HL-60 (cell line): Measurements from ENCODE around the gene PBRM1.

Experiments used
- DNase-seq, 2 experiments: peaks; one replicate each; pipeline ENCODE4 v3.0.0-alpha.2; 2010 to 2020; ENCODE audit warnings: low read depth in 1 of 2, low spot score in 1 of 2
- H3K27ac ChIP-seq: fragments of 250-450 bp; sonication (Bioruptor Pico); replicated peaks from 2 replicates; pipeline ENCODE4 v1.5.1; 2020; ENCODE audit warnings: mild to moderate bottlenecking, moderate library complexity
- H3K27me3 ChIP-seq: fragments of 250-450 bp; sonication (Bioruptor Pico); 2 replicates; pipeline ENCODE4 v1.5.1; 2021; ENCODE audit warnings: mild to moderate bottlenecking, moderate library complexity; ENCODE audit not compliant: insufficient read depth, poor library complexity, severe bottlenecking
- H3K4me3 ChIP-seq: replicated peaks from 2 replicates; pipeline ENCODE4 v1.5.1; 2011; ENCODE audit warnings: mild to moderate bottlenecking, control low read depth, low read length; ENCODE audit not compliant: insufficient read depth
- GABPA ChIP-seq: IDR thresholded peaks from 2 replicates; pipeline ENCODE4 v1.6.1; 2012; ENCODE audit warnings: low read depth
- POLR2AphosphoS5 ChIP-seq: IDR thresholded peaks from 2 replicates; pipeline ENCODE4 v1.6.1; 2012; ENCODE audit warnings: low read depth
- SPI1 ChIP-seq: IDR thresholded peaks from 2 replicates; pipeline ENCODE4 v1.6.1; 2012; ENCODE audit warnings: low read depth, mild to moderate bottlenecking, borderline replicate concordance
- long read RNA-seq: library from polyadenylated mRNA; unstranded; transcript quantifications from one replicate; pipeline ENCODE4 v2.0.0, GENCODE V29; 2020
- TF ChIP-seq, protein P1 (sequence below): IDR thresholded peaks from 2 replicates; pipeline ENCODE4 v1.6.1; 2012; ENCODE audit warnings: low read depth; ENCODE audit not compliant: insufficient replicate concordance
- TF ChIP-seq, protein P2 (sequence below): IDR thresholded peaks from one replicate; pipeline ENCODE4 v1.5.1; 2011; ENCODE audit warnings: low read length, control low read depth, inconsistent platforms; ENCODE audit not compliant: insufficient read depth

Gene PBRM1
- long read RNA-seq, partial matches to known transcripts: 35 of 55 reads
- long read RNA-seq, other reads (novel, unspliced or antisense): 20 of 55 reads

DNA sequence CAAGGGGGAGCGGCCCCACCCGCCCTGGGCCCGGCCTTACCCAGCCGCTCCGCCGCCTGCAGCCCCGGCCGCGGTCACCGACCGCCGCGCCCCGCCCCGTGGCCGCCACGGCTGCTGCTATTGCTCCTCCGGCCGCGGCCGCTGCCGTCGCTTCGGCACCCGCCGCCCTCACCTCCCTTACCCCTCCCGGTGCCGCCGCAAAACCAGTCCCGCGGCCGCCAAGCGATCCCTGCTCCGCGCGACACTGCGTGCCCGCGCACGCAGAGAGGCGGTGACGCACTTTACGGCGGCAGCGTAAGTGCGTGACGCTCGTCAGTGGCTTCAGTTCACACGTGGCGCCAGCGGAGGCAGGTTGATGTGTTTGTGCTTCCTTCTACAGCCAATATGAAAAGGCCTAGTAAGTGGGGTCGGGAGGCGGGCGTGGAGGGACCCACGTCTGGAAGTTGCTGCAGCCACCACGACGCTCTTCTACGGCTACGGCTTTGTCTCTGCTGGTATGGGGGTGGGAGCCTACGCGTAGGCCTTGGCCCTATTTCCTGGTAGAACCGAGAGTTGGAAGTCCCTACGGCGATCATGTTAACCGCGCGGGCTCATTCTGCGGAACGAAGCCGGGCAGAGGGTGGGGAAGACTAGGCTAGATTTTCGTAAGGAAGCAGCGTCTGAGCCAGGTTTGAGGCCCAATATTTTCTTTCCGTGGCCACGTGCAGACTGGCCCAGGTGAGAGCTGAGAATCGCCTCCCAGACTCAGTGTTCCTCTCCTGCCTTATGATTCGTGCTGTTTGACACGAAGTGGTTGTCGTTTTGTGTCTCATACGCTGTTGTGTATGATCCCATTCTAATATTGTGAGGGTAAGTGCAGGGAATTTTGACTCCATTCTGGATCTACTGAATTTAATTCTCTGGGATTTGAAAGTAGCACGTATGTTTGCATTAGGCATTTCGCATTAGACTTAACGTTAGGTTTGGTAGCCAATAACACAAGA is at the start of gene PBRM1, which contains the start of gene GNL3:
Gene PBRM1 (minus strand): TSS at position 205 of the 983 bp plus-strand sequence.
Gene GNL3 (plus strand): TSS at position 324 of the 983 bp plus-strand sequence. CDS start 61 bp downstream, at position 385.
- TF ChIP-seq, protein P1, sequence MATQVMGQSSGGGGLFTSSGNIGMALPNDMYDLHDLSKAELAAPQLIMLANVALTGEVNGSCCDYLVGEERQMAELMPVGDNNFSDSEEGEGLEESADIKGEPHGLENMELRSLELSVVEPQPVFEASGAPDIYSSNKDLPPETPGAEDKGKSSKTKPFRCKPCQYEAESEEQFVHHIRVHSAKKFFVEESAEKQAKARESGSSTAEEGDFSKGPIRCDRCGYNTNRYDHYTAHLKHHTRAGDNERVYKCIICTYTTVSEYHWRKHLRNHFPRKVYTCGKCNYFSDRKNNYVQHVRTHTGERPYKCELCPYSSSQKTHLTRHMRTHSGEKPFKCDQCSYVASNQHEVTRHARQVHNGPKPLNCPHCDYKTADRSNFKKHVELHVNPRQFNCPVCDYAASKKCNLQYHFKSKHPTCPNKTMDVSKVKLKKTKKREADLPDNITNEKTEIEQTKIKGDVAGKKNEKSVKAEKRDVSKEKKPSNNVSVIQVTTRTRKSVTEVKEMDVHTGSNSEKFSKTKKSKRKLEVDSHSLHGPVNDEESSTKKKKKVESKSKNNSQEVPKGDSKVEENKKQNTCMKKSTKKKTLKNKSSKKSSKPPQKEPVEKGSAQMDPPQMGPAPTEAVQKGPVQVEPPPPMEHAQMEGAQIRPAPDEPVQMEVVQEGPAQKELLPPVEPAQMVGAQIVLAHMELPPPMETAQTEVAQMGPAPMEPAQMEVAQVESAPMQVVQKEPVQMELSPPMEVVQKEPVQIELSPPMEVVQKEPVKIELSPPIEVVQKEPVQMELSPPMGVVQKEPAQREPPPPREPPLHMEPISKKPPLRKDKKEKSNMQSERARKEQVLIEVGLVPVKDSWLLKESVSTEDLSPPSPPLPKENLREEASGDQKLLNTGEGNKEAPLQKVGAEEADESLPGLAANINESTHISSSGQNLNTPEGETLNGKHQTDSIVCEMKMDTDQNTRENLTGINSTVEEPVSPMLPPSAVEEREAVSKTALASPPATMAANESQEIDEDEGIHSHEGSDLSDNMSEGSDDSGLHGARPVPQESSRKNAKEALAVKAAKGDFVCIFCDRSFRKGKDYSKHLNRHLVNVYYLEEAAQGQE: peak; percentile 75
- TF ChIP-seq GABPA (no peak; the same call in 1 of the 2 replicates), POLR2AphosphoS5 (peak; percentile 93)
- no peaks in the 10 kb centered on the region for H3K27me3 ChIP-seq
- peak within 1 kb of the TSS; percentile 88 for H3K27ac ChIP-seq
- peak; percentile 93 to 95 for DNase-seq
- H3K4me3 ChIP-seq: peak within 1 kb of the TSS; percentile 69

DNA sequence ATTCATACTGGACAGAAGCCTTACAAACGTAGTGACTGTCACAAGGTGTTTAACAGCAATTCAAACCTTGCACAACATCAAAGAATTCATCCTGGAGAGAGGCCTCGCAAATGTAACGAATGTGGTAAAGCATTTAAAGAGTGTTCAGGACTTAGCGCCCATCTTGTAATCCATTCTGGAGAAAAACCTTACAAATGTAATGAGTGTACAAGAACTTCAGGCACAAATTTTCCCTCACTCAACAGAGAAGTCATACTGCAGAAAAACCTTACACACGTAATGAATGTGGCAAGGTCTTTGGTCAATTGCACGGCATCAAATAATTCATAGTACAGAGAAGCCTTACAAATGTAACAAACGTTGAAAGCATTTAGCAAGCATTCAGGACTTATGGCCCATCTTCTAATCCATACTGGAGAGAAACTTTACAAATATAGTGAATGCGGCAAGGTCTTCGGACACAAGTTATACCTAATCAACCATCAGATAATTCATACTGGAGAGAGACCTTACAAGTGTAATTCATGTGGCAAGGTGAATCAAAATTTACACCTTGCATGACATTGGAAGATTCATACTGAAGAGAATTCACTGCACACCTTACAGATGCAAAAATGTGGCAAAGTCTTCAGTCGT is 47.7 kb upstream of the PBRM1 start:
- DNase-seq: no peak
- no peaks in the 10 kb centered on the region for H3K27me3 ChIP-seq
- H3K27ac ChIP-seq: no peak overlapping the region
- H3K4me3 ChIP-seq: no peak overlapping the region
- TF ChIP-seq POLR2AphosphoS5: no peak
- TF ChIP-seq SPI1: no peak
- TF ChIP-seq, protein P1: no peak
- TF ChIP-seq, protein P2, sequence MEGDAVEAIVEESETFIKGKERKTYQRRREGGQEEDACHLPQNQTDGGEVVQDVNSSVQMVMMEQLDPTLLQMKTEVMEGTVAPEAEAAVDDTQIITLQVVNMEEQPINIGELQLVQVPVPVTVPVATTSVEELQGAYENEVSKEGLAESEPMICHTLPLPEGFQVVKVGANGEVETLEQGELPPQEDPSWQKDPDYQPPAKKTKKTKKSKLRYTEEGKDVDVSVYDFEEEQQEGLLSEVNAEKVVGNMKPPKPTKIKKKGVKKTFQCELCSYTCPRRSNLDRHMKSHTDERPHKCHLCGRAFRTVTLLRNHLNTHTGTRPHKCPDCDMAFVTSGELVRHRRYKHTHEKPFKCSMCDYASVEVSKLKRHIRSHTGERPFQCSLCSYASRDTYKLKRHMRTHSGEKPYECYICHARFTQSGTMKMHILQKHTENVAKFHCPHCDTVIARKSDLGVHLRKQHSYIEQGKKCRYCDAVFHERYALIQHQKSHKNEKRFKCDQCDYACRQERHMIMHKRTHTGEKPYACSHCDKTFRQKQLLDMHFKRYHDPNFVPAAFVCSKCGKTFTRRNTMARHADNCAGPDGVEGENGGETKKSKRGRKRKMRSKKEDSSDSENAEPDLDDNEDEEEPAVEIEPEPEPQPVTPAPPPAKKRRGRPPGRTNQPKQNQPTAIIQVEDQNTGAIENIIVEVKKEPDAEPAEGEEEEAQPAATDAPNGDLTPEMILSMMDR: no peak
- TF ChIP-seq GABPA: no peak

DNA sequence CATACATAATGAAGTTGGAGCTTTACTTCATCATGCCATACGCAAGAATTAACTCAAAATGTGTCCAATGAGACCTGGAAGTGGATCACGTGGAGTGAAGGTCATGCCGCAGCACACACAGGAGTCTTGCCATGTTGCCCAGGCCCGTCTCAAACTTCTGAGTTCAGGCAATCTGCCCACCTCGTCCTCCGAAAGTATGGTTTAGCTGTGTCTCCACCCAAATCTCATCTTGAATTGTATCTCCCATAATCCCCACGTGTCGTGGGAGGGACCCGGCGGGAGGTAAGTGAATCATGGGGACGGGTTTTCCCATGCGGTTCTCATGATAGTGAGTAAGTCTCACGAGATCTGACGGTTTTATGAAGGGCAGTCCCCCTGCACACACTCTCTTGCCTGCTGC is 45.9 kb upstream of the PBRM1 start:
- TF ChIP-seq GABPA (no peak), SPI1 (no peak), POLR2AphosphoS5 (no peak)
- TF ChIP-seq, protein P2: no peak
- TF ChIP-seq, protein P1: no peak
- Histone ChIP-seq H3K4me3 (no peak overlapping the region), H3K27me3 (no peaks in the 10 kb centered on the region), H3K27ac (no peak overlapping the region)
- no peak for DNase-seq
